Head of caudate nucleus (tissue), 42 donors: ENCODE measurements around the gene KCNJ2.
A peak's percentile ranks its signal among the peaks of the same experiment; 100 is the strongest.

Experiments
- DNase-seq, 42 donors: peaks; one replicate each; pipeline versions ENCODE4 v3.0.0 to v3.0.0-alpha.2; 2020 to 2021; ENCODE audit warnings: mixed read lengths in 7 of 42
- intact Hi-C: fragments of 100-400 bp; cut with DNase I; formaldehyde crosslinking; loops from one replicate; pipeline ENCODE4 v1.15.0; 2022

KCNJ2 gene

DNA sequence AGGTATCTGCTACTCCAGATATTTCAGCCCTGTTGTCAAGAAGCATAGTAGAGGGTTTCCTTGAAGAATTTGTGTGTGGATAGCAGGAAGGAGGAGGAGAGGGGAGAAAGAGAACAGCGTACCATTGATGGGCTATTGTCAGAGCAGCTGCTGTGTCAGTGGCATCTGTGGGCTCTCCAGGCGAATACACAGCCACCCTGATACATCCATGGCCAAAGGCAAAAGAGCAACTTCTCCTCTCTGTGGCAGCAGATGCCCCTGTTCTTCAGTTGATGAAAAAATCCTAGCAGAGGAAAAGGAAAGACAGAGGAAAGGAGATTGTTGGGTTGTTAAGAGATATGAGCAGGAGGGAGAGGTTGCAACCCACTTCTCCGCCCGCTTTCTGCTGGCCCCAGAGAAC is 12.2 kb upstream of the KCNJ2 start:
- intact Hi-C loops, result no loop called here
- peak in 24 of 42 donors; percentile 28 to 73 (median 49) for DNase-seq

DNA sequence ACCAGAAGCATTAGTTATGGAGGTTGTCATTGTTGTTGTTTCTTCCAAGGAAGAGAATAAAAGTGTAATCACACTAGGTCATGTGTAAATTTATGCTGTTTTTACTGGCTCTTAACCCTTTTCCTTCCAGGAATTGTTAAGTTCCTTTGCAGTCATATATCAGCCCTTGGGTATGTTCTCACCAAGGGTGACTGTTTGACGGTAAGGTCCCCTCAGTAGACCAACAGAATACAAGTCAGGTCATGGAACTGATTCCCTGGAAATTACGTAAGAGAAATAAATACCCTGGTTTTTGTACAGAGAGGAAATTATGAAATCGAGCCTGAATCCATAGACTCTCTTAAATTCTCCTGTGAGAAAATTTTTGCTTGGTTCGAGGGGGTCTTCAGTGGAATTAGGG is 11.2 kb upstream of the KCNJ2 start:
- no peak for DNase-seq
- intact Hi-C loops, result no loop called here

DNA sequence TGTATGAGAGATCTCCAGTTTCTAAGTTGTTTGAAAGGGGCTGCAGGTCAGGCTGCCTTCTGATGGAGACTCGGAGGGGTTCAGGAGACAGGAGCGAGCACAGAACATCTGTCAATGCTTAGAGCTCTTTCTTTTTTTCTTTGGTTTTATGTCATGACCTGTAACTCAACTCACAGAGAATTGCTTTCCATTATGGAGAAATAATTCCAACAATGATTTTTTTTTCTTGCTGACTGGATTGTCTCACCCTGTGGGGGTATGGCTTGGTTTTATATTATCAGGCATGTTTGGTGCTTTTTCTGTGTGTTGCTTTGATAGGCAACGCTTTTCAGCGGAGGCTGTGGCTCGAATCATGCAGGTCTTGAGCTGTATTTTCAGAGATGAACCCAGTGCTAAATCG is 10.7 kb upstream of the KCNJ2 start:
- intact Hi-C loops, result no loop called here
- no peak for DNase-seq

DNA sequence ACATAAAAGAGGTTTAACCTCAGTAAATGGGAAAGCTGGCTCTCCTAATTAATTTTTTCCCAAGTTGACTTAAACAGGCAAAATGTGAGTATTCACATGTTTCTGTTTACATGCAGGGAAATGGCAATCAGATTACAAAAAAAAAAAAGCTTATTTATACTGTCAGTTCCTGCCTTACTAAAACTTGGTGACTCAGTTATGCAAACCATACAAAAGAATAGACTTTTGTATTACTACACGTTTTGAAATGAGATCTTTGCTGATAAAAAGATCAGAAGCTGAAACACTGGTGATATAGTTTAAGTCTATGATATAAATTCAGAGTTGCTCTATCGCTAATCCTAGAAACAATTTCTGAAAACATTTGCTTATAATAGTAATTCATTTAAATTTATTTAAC is 9.4 kb upstream of the KCNJ2 start:
- intact Hi-C loops, result no loop called here
- no peak for DNase-seq

DNA sequence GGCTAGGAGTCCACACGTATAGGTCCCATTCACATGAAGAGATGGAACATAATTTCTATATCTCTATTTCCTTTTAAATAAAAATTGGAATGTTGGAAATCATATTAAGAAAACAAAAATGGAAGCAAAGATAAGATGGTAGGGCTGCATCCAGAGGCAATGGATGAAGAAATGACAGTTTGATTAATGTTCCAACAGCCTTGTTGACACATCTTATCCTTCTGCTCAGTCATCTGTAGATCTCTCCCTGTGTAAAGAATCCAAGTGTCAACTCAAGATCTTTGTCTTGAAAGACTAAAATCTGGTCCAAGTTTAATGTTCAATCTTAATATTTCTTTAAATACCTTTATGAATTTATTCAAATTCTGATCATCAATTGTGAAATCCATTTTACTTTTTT is 7.8 kb upstream of the KCNJ2 start:
- intact Hi-C loops, result no loop called here
- DNase-seq, result no peak

DNA sequence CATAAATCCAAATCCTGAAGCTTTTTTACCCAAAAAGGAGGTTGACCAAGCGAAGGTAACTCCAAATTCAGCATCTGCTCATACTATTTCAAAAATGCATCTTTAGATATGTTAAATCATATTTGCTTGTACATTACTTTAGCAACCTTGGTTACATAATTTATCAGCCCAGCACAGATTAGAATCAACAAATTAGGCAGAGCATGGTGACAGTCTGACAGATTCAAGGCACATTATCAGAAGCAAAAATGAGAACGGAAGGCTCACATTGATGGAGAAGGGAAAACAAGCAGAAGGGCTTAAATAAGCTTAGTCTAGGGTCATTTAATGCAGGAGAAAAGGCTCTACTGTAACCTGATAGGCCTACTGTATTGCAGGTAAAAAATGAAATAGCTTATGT is 3.9 kb upstream of the KCNJ2 start:
- intact Hi-C loops, result loop anchor here (5.0 kb wide), 2 partner anchors 387 to 457 kb away; no protein-coding TSS in a partner anchor
- DNase-seq, result no peak

DNA sequence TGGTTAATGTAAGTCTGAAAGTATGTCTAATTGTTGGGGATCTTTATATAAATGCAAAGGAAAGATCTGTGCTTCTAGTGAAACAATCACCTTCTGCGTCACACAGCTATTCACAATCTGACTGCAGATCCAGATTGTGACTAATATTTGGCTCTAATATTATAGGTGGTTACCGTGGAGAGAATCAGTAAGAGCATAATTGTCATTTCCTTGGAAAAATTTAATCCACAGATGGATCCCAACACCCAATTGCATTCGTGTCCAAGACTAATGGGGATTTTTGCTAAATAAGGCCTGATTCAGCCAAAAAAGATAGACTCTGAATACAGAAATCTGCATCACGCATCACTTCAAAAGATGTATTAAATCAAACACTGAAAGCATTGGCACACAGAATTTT is 2.7 kb upstream of the KCNJ2 start:
- DNase-seq, result peak in 1 of 42 donors; percentile 7
- intact Hi-C loops, result loop anchor here (5.0 kb wide), 2 partner anchors 386 to 456 kb away; no protein-coding TSS in a partner anchor

DNA sequence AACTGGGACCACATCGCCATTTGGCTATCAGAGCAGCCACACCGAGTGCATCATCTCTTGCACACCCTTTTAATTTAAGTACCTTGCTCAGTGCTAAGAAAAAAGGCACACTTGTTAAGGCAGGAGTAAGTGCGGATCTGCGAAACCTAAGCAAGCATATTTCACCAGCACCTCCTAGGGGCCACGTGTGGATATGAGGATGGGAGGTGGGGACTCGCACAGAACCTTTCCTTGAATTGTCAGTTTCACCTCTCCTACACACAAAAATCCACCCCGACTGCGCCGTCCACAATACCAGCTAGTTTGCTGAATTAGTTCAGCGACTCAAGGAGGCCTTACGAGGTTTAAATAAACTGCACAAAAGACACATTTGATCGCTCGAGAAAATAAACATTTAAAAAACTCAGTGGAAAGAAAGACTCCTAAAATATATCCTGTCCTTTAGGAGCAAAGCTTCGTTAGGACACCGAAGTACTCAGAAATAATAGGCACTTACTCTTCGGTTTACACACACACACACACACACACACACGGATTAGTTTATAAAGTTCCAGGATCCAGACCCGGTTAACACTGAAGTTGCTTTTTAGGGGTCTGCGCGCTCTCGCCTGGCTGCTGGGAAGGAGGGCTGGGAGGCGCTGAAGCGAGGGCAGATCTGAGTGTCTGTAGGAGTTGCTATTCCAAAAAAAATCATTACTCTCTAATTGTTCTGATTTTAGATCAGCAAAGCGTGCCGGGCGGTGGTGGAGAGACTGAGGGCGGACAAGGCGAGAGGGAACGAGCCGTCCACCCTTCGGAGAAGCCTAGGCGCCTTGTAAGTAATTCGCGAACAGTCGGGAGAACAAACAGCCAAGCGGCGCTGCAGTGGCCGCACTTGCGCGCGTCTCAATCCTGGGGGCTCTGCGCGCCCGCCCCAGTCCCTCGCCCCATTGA is 1.0 kb upstream of the KCNJ2 start:
- intact Hi-C loops, result loop anchor here (5.0 kb wide), 2 partner anchors 384 to 454 kb away; no protein-coding TSS in a partner anchor

DNA sequence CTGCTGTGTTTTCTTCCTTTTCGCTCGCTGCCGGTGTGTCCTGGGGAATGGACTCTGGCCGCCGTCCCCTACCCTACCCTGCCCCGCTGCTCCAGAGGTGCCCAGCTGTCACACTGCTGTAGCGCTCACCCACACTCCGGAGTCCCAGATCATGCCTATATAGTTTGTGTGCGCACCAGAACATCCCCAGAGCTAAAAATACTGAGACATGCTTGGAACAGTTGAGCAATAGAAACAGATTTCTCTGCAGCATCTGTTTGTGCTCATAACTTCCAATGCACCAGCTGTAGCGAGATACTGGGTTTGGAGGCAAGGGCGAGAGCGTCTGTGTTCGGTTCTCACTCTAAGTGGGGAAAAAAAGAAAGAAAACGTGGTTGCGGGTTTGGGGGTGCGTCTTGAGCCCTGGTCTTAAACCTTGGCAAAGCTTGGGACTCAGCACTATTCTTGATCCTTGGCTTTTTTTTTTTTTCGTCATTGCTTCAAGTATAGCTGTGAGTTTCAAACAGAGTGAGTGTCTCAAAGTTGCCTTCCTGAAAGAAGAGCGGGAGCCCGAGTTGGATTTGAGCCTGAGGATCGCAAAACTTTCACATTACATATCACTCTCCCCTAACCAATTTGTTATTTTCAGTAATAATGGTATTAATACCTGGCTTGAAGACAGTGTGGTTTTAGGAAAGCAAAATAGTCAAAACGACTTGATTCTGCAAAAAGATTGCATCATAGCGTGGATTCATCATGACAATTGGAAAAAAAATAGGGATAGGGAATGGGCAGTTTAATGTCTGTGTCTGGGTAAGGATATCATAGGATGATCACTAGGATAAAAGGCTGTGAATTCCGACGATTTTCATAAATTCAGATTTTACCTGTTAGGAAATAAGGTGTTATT is 621 bp downstream of the KCNJ2 start:
- DNase-seq, result peak in 8 of 42 donors; percentile 20 to 57 (median 32)
- intact Hi-C loops, result loop anchor here (5.0 kb wide), 2 partner anchors 382 to 452 kb away; no protein-coding TSS in a partner anchor

More for the DNA sequence above, 1.0 kb upstream of the KCNJ2 start:
- DNase-seq, result peak; percentile 66 to 93 (median 83)

DNA sequence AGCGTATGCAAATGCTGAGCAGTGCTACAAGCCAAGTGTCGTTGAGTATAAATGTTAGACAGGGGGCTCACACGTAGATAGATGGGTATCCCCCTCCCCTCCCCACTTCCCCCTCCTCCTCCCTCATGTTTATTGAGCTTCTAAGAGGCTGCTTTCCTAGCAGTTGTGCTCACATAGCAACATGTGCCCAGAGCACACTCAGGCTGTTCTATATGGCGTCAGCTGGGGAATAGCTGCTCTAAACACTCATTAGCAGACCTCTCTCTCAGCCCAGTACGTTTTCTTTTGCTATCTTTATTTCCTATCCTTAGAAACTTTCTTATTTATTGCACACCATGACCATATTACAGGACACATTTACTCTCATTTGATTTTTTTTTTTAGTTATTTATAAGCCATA is 1.8 kb downstream of the KCNJ2 start:
- peak in 7 of 42 donors; percentile 12 to 58 (median 34) for DNase-seq
- intact Hi-C loops, result no loop called here

DNA sequence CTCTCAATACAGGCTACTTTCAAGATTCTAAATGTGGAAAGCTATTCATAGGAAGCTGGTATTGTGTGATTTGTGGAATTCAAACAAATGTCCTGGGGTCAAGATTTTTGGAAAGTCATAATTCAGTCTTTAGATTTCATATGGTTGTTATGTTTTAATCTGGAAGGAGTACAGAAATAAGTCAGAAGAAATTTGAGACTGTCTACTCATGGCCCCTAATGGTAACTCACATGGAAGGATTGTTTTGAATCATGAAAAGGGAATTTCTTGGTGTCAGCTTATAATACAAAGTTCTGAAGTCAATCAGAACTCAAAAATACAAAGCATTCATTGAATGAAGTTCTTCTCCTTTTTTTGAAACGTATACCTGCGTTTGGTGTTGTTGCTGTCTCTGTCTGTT is 3.1 kb downstream of the KCNJ2 start:
- no peak for DNase-seq
- intact Hi-C loops, result no loop called here

DNA sequence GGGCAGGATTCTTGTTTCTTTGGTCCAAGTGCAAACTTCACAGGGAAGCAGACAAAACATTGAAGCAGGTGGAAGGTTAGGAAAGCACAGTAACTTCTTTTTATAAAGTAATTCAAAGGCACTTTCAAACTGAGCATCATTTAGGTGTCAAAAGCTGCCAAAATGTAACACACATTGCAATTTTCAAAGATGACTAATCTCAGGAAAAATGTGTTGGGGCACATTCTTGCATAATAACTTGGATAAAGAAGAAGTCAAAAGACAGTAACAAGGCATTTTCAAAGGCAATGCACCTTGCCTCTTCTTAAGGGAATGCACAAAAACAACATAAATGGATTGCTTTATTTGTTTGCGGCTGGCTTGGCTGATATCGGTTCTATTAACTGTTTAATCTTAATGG is 3.6 kb downstream of the KCNJ2 start:
- intact Hi-C loops, result no loop called here
- no peak for DNase-seq

DNA sequence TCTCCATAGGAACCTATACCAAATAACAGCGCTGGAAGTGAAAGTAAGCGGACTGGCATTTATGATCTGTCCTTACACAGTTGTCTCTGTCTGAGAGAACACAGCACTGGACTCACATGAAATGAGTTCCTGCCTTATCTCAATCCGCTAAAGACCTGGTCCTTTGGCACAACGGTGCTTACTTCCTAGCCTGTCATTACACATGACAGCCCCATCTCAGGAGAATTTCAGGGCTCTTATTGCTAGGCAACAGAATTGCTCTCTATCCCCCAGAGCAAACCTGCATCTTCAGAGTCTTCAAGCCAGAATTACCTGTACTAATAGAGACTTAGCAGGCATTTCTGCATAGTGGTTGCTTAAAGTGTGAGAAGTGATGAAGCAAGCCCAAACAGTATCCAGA is 4.3 kb downstream of the KCNJ2 start:
- intact Hi-C loops, result no loop called here
- DNase-seq, result no peak

DNA sequence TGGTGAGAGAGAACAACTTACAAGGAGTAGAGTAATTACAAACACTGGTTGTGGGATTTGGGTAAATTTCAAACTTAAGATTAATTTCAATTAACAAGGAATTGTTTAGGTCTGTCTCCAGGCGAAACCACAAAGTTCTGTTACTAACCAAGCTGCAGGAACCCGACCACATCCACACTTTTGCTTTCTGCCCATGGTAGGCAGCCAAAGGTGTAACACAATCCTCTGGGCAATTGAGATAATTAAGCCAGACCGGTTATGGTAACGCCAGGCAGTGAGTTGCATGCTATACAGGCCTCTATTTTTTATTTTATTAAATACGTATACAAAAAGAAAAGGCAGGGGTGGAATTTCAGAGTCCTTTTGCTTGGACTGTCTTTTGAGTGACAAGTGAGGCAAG is 12.0 kb downstream of the KCNJ2 start:
- intact Hi-C loops, result no loop called here
- no peak for DNase-seq

DNA sequence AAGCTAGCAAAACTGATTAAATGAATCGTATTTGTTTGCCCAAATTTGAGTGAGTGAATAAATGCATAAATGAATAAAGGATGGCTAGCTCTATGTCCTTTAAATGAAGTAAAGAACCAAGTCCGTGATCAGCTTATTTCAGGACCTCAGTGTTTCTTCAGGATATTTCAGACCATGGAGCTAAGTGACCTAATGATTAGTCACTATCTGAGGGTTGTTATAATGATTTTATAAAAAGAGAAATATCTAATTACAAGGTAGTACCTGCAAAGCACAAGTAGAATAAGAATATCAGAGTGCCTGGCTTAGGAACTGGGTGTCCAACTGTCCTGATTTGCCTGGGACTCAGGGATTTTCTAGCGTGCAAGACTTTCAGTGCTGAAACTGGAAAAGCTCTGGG is 12.5 kb downstream of the KCNJ2 start:
- intact Hi-C loops, result no loop called here
- no peak for DNase-seq

DNA sequence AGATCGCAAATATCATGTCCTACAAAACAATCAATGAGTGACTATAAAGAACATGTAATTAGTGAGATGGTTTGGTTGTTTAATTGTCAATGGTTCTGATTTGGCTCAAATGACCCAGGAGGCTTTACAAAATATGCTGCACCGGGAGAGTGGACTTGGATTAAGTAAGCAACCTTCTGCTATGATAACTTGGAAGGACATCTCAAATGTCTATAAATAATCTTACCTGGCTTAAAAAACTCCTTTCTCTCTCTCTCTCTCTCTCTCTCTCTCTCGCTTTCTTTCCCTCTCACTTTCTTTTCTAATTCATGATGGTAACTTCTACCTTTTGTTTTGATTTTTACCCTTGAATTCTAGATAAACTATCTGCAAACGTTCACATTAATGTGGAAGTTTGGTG is 14.2 kb downstream of the KCNJ2 start:
- intact Hi-C loops, result no loop called here
- no peak for DNase-seq

DNA sequence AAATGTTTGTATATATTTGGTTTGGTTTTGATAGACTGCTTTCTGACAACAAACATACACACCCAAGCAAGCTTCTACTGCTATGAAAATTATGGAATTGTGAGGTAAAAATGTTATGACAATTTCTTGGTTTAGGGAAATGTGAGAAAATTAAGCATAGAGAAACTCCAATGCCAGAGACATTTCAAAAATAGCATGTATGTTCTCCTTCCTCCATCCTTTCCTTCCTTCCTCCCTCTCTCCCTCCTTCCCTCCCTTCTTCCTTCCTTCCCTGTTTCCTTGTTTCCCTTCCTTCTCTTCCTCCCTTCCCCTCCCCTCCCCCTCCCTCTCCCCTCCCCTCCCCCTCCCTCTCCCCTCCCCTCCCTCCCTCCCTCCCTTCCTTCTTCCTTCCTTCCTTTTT is 14.9 kb downstream of the KCNJ2 start:
- intact Hi-C loops, result no loop called here
- DNase-seq, result no peak

DNA sequence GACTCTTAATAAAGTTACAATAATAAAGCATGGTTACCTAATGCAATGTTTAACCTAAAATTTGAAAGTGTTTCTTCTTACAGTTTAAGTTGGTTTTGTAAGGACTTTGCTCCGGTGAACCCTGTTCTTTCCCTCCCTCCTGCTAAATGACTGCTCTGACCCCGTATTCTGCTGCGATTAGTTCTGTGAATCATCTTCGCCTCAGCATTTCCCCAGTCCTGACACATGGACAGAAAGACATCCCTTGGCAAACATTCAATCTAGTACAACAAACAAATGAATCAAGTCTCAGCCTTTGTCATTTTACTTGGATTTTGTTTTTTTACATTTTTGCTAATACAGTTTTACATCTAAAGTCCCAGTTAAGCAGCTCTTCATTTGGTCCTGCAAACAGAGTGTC is 15.4 kb downstream of the KCNJ2 start:
- peak in 4 of 42 donors; percentile 26 to 64 (median 40) for DNase-seq

DNA sequence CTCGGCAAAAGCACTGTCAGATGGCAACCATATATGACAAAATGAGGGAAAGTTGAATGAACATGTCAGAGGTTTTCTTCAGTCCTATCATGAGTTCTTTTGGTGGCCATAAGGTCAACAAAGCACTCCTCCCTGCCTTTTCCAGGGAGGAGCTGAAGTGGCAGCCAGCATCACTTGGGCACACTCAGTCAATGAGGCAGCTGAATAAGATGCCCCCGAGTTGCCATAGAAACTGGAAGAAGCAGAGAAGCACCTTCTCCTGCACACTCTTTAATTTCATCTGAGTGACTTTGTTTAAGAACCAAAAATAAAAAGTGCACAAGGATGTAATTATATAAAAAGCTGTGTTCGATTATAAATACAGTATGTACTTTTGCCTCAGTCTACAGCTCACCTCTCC is 16.0 kb downstream of the KCNJ2 start:
- peak in 32 of 42 donors; percentile 10 to 79 (median 49) for DNase-seq
- intact Hi-C loops, result no loop called here

More for the DNA sequence above, 15.4 kb downstream of the KCNJ2 start:
- intact Hi-C loops, result no loop called here

DNA sequence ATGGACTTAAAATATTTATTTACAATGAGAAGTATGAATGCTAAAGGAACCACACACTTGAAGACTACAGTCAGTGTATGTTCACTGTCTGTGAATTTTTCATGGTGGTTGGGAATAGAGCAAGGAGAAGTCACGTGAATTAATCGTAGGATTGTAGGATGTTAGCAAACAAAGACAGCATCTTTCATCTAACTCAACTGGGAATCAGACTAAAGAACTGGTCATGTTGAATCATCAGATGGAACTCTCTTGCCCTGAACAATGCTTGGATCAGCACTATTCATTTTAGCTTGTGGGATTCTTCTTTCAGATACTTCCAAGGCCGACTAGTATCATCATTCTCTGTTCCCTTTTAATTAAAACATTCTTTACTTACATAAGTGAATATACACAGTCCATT is 18.1 kb downstream of the KCNJ2 start:
- intact Hi-C loops, result no loop called here
- DNase-seq, result no peak
